ENCODE measurements around the gene RCAN2.

DNA sequence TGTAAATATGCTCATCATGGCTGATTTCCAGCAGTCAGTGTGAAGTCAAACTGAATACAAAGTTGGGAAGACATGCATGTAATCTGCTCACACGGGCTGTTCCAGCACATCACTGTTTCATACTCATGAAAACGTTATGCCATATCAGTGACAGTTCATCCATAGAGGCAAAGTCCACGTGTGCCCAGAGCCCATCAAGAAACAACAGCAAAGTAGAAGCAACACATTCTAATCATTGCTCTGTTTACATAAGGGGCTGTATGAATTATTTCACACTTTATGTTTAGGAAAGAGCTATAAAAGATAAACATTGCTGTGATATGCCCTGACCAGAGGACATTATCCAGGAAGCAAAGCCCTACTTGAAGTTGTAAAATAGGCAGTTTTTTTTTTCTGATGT is 163.5 kb downstream of the RCAN2 start:
- TF ChIP-seq, protein P1, sequence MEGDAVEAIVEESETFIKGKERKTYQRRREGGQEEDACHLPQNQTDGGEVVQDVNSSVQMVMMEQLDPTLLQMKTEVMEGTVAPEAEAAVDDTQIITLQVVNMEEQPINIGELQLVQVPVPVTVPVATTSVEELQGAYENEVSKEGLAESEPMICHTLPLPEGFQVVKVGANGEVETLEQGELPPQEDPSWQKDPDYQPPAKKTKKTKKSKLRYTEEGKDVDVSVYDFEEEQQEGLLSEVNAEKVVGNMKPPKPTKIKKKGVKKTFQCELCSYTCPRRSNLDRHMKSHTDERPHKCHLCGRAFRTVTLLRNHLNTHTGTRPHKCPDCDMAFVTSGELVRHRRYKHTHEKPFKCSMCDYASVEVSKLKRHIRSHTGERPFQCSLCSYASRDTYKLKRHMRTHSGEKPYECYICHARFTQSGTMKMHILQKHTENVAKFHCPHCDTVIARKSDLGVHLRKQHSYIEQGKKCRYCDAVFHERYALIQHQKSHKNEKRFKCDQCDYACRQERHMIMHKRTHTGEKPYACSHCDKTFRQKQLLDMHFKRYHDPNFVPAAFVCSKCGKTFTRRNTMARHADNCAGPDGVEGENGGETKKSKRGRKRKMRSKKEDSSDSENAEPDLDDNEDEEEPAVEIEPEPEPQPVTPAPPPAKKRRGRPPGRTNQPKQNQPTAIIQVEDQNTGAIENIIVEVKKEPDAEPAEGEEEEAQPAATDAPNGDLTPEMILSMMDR (IDR thresholded peaks at IDR 0.05): no peak
- no peak for TF ChIP-seq EZH2phosphoT487 (IDR thresholded peaks at IDR 0.05)
- no peak for TF ChIP-seq EZH2 (IDR thresholded peaks at IDR 0.05)
